CD4-positive, alpha-beta T cell treated with Interleukin-6 at 100 ng/mL for 8 hours (primary cell): ENCODE results near the gene CNTNAP2.
"Not testable (repeated sequence)": the region's sequence is repeated elsewhere in the genome, so short reads cannot be mapped to it uniquely, and the experiment has no call there.

Source experiments
- DNase-seq: peaks from one replicate; pipeline ENCODE4 v3.0.0-alpha.2; 2020; ENCODE audit warnings: mixed read lengths, low spot score

CNTNAP2 gene

GRCh38 chr7:148304083-148304335 is 2187.4 kb downstream of the CNTNAP2 start:
- no peak for DNase-seq

GRCh38 chr7:148304456-148304855 is 2187.9 kb downstream of the CNTNAP2 start:
- no peak for DNase-seq

- DNase-seq, result no peak
These were observed 2190.2 kb downstream of the CNTNAP2 start for GRCh38 chr7:148306759-148307158.

- DNase-seq, result no peak
These were observed 2201.7 kb downstream of the CNTNAP2 start for GRCh38 chr7:148318102-148318811.

GRCh38 chr7:148318838-148319237 is 2202.2 kb downstream of the CNTNAP2 start:
- no peak for DNase-seq

GRCh38 chr7:148319316-148319808 is 2202.8 kb downstream of the CNTNAP2 start:
- DNase-seq, result no peak

- no peak for DNase-seq
These were observed 2208.6 kb downstream of the CNTNAP2 start for GRCh38 chr7:148325208-148325607.

GRCh38 chr7:148327379-148327778 is 2210.8 kb downstream of the CNTNAP2 start:
- no peak for DNase-seq

GRCh38 chr7:148328906-148329305 is 2212.3 kb downstream of the CNTNAP2 start:
- no peak for DNase-seq

- DNase-seq, result no peak
These were observed 2213.7 kb downstream of the CNTNAP2 start for GRCh38 chr7:148330124-148330818.

- no peak for DNase-seq
These were observed 2214.2 kb downstream of the CNTNAP2 start for GRCh38 chr7:148330822-148331221.

- DNase-seq, result not testable (repeated sequence)
These were observed 2214.9 kb downstream of the CNTNAP2 start for GRCh38 chr7:148331456-148331855.

- DNase-seq, result no peak
These were observed 2215.9 kb downstream of the CNTNAP2 start for GRCh38 chr7:148332191-148333186.

GRCh38 chr7:148334441-148334956 is 2217.9 kb downstream of the CNTNAP2 start:
- no peak for DNase-seq

GRCh38 chr7:148334959-148335577 is 2218.5 kb downstream of the CNTNAP2 start:
- DNase-seq, result no peak

- DNase-seq, result no peak
These were observed 2219.2 kb downstream of the CNTNAP2 start for GRCh38 chr7:148335790-148336189.

- DNase-seq, result no peak
These were observed 2219.8 kb downstream of the CNTNAP2 start for GRCh38 chr7:148336411-148336810.

- no peak for DNase-seq
These were observed 2220.8 kb downstream of the CNTNAP2 start for GRCh38 chr7:148337246-148337965.

GRCh38 chr7:148337995-148338747 is 2221.6 kb downstream of the CNTNAP2 start:
- DNase-seq, result no peak
